Activated CD4-positive, alpha-beta T cell treated with anti-CD3 and anti-CD28 coated beads, Interleukin-2, amount 50 U/mL, for 24 hours (primary cell): ENCODE measurements around the gene FGF18.

Experiments
- DNase-seq, 2 donors: peaks; one replicate each; pipeline ENCODE4 v3.0.0-alpha.2; 2020; ENCODE audit warnings: low read depth in 1 of 2, low spot score in 1 of 2

The FGF18 gene

DNA sequence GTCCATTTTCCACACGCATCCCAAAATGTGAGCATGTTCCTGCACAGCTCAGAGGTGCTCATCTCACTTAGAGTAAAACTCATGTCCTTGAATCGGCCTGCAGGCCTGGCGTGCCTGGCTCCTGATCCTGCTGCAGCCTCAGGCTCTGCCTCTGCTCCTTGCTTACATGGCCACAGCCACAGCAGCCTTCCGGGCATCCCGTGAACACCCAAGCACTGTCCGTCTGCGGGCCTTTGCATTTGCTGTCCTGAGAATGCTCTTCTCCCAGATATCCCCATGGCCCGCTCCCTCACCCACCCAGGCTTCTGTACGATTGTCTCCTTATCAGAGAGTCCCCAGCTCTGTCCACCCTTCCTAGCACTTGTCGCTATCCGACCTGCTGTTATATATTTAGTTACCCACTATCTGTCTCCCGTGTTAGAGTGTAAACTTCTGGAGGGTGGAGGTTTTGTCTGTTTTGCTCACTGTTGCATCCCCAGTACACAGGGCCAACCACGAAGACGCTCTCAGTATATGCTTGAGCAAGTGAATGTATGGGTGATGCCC is 21.9 kb downstream of the FGF18 start:
- no peak for DNase-seq

DNA sequence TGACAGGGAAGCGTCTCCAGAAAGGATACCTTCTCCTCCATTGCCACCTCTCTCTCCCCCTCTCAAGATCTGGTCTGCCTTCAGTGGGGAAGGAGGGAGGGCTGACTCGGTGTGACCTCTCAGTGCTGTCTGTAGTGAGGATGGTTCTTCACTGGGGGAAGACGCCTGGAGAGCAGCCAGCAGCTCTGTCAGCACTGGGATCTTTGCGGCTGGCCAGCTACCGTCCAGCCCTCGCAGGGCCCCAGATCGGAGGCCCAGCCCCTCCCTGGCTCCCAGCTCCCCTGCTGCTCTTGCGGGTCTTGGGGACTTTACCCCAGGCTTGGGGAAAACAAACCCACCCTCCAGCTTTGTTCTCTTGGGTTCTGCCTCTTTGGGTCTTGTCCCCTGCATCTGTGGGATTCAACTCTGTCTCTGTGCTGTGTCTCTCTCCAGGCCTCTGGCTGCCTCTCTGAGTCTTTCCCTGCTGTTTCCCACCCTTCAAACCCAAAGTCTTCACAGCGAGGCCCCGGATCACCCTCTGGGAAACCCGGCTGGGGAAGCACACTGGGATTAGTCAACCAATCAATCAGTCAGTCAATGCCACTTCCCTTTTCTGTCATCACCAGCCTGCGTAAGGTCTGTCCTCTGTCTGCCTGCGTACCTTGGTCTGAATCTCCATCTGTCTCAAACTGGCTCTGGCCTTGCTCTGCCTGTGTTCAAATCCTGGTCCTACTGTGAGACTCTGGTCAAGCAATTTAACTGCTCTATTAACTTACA is 23.0 kb downstream of the FGF18 start:
- no peak for DNase-seq

DNA sequence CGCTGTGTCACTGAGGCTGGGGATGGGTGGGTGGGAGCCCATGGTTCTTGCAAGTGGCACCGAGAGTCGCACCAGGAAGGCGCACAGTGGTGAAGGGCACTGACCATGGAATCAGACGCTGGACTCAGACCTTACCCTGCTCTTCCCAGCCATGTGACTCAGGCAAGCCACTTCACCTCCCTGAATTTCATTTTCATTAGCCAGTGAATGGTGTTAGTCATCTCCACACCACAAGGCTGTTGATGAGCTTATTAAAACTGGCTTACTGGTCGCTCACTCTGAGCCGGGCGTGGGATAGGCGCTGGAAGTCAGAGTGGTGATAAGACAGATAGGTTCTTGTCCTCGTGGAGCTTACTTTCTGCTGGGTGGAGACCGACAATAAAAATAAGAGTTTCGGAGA is 25.1 kb downstream of the FGF18 start:
- DNase-seq, result no peak

DNA sequence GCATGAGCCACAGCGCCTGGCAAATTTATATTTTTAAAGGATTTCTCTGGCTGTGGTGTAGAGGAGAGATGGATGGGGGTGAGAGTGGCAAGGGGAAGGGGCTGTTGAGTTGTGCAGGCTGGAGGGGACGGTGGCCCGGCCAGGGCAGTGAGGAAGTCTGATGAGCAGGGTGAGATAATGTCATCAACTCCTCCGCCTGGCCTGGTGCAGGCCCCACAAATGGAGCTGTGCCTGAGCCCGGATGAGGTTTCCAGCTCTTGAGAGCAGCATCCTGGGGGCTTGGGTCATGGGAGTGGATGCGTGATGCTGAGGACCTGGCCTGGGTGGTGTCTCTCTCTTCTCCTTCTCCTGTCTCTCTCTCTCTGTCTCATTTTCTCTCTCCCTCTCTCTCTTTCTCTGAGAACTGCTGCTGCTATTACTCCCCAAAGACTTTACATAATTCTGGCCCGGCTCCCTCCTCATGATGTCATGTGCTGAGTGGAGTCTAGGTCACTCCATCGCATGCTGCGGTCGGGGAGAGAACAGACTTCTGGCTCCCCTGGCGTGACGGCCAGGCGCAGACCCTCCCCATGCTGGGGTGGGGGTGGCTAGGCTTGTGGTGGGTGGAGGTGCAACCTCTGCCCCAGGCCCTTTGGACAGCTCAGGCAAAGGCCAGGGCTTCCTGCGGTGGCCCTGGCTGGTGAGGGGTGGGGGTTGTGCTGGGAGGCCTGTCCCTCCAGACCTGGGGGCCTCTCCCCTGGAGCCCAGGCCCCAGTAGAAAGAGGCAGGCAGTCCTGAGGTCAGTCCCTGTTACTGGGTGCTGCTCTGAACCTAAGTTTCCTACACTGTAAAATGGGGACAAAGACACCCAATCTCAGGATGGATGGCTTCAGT is 26.4 kb downstream of the FGF18 start:
- DNase-seq, result no peak

DNA sequence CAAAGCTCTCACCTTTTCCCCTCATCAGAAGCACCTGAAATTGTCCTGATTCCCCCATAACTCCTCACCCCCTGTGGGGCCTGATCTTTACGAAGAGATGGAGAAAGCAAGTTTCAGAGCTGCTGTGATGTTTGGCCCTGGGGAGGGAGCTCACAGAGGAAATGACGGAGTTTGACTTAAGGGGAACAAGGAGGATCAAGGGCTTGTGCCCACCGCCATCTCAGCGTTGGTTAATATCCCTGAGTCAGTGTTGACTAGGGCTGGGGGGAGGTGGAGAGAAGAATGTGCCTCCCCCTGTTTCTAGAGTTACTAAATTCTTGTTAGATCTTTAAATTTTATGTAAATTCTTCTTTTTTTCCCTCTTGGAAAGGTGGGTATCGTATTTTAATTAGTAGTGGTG is 27.8 kb downstream of the FGF18 start:
- no peak for DNase-seq

DNA sequence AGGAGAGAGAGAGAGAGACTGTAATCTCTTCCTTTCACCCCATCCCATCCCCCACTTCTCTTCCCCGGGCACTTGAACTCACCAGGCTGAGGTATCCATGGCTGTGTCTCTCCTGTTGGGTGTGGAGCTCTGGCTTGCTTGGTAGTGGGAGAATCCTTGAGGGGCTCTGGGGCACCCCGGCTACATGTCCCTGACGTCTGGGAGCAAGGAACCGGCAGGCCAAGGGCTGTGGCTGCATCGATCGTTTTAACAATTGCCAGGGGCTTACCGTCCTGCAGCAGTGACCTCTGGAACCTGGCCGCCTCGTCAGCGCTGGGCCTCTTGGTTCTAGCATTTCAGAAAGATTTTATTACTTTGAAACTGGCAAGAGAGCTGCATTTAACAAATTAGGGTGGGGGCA is 30.0 kb downstream of the FGF18 start:
- no peak for DNase-seq

DNA sequence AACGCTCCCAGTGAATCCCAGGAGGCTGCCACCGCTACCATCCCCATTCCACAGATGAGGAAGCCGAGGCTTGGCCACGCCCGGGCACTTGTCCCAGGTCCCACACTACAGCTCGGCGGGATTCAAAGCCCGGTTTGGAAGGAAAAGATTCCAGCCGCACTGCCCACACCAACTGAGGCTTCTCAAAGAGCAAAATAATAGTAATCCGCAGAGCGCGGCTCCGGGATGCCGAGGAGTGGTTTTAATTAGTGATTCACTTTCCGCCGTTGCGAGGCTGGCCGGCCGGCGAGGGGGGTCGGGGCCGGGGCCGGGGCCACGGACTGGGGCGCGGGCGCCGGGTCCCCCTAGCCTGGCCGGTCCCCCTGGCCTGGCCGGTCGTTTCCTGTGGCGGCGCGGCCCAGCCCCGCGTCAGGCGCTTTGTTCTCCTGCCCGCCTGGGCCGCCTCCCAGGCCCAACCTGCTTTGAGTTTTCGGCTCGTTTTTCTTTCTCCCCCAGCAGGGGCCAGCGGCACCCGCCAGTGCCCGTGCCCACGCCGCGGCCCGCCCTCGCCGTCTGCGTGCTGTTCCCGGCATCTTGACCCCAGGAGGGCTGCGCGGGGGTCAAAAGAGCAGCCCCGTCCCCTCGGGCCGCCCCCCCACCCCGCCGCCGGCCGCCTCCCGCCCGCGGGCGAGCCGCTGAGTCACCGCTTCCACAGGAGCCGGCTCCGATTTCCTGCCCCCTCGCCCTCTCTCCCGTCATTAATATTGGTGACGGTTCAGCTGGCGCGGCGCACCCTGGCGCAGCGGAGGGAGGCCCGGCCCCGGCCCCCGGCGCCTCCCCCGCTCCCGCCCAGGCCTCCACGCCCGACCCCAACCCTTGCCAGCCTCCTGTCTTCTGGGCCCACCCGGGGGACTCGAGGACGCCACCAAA is 31.2 kb downstream of the FGF18 start:
- DNase-seq, result no peak

DNA sequence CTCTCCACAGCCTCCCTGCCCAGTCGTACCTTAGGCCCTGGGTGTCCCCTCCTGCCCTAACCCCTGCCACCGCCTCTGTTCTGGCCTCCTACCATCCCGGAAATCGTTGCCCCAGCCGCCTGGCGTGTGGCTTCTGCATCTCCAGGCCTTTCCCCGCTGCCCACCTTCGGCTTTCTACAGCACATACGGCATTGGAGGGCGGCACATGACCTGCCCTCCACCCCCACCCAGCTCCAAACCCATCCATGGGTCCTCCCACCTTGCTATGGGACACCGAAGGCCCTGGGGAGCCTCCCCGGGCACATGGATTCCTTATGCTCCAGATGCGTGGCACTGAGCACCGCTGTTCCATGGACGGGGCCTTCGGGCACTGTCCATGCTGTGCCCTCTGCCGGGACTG is 32.0 kb downstream of the FGF18 start:
- no peak for DNase-seq

DNA sequence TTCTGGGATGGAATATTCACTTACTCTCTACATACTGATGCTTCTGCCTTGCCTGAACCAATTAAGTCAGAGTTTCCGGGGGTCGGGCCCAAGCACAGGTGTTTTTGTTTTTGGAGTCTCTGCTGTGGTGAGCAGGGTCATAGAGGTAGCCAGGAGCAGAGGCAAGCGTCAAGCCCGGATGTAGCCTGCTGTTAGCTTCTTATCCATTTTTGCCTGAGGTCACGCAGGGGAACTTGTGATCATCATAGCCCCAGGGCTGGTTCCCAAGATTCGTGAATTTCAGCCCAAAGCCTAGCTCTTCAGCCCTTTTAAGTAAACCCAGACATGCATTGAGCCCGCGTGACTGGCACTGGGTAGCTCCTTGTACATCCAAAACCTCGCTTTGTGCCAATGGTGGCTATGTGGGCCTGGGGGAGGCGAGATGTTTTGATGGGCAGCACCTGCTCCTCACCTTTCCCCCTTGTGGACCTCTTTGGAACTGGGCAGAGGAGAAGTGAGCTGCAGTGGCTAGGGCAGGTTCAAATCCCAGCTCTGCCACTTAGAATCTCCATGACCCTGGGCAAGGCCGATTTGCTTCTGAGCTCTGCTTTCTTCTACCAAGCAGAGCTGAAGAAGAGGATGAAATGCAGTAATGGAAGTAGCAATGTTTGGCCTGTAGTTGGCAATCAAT is 33.7 kb downstream of the FGF18 start:
- no peak for DNase-seq

DNA sequence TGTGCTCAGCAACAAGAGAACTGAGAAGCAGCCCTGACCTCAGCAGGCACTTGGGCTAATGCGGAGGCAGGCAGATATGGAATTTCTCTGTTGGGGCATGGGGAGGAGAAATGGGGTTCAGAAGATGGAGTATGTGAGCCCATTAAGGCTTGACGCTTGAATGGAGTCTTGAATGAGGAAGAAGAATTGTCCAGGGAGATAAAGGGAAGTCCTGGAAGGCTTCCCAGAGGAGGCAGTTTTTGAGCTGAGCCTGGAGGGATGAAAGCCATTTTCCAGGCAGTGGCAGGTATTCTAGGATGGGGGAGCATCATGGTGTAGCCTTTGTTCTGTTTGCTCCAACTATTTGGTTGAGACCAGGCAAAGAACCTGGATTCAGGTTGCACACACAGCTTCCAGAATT is 34.5 kb downstream of the FGF18 start:
- no peak for DNase-seq

DNA sequence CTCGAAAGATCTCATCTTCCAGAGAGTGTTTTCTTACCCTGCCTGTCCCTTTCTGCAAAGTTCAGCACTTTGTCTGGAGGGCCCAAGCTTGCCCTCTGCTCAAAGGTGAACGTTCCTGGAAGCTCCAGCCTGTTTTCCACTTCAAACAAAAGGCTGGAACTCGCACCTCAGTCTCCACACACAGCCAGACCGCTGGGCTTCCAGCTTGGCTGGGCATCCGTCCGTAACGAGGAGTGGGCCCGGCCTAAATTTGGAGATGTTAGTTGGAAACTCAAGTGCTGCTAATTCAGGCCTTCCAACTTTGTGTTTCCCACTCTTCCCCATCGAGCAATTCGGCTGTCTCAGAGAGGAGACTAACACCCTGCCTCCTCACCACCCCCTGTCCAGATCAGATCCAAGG is 35.1 kb downstream of the FGF18 start:
- DNase-seq, result no peak

DNA sequence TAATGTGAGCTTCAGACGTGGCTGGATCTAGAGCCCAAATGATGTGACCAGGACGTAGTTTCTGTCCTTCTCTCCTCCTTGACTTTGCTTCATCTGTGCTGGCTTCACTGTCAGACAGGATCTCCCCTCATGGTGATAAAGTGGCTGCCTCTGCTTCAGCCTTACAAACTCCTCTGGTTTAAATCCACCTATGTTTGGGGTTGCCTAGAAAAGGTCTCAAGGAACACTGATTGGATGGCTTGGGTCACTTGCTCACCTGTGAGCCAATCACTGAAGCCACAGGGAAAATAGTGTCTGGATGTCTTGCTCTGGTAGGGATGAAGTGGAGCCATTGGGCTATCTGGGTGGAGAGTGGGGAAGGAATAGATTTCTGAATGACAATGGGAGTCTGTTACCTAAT is 36.1 kb downstream of the FGF18 start:
- DNase-seq, result no peak

DNA sequence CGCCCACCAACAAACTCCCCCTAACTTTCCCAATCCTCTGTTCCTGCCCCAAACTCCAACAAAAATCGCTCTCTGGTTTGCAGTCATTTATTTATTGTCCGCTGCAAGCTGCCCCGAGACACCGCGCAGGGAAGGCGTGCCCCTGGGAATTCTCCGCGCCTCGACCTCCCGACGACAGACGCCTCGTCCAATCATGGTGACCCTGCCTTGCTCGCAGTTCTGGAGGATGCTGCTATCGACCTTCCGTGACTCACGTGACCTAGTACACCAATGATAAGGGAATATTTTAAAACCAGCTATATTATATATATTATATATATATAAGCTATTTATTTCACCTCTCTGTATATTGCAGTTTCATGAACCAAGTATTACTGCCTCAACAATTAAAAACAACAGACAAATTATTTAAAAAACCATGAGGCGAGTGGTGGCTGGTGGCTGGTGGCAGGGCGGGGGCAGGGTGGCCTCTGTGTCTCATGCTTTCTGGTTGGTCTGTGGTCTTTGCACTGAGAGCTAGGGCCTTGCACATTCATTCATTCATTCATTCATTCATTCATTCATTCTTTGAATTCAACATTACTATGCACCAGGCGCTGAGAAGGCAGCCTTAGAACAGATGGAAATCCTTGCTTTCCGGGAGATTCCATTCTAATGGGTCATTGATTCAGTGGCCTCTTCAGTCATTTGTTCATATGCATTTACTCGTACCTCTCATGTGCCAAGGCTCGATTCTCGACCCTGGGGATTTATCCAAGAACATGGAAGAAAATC is 37.9 kb downstream of the FGF18 start:
- DNase-seq, result no peak

DNA sequence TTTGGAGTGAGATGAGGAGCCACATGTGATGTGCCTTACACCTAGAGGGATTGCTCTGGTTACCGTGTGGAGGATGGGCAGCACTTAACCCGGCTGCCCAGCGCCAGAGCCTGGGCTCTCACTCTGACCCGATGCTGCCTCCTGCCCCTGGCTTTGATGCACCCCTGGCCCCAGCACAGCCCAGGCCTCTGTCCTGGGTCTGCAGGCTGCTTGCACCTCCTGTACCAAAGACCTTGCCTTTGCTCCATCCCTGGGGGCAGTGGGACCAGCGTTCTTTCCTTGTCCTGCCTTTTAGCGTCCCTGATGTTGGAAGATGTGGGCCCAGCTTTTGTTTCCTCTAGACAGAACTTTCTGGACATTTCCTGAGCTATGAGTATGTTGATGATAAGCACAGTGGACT is 40.4 kb downstream of the FGF18 start:
- DNase-seq, result no peak

DNA sequence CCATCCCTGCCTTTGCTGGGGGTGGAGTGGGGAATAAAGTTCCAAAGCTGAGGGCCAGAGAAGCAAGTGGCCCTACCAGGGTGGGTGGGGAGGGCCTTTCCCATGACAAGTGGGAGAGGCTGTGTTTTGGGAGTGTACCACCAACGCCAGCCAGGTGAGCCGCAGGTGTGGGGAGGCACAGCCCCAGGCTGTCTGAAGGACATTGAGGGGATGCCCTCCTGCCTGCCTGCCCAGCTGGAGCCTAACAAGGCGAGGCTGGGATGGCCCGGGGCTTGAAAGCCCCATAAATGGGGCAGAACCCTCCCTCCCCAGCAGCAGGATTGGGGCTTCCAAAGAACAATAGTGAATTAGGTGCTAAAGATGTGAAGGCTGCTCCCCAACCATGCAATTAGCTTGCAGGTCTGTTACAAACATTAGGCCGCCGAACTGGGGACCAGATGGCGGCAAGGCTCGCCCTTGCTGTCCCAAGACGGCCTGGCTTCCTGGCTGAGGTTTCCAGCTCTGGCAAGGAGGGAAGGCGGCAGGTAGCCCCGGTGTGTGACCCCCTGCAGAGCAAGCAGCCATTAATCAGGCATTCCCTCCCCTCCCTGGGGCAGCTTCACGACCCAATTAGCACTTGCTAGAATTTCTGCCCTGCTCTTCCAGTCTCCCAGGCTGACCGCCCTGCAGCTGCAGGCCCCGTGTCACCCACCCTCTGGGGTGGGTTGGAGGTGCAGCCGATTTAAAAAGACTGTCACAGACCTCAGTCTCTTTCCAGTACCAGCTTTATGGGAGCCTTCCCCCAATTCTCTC is 42.9 kb downstream of the FGF18 start:
- no peak for DNase-seq

DNA sequence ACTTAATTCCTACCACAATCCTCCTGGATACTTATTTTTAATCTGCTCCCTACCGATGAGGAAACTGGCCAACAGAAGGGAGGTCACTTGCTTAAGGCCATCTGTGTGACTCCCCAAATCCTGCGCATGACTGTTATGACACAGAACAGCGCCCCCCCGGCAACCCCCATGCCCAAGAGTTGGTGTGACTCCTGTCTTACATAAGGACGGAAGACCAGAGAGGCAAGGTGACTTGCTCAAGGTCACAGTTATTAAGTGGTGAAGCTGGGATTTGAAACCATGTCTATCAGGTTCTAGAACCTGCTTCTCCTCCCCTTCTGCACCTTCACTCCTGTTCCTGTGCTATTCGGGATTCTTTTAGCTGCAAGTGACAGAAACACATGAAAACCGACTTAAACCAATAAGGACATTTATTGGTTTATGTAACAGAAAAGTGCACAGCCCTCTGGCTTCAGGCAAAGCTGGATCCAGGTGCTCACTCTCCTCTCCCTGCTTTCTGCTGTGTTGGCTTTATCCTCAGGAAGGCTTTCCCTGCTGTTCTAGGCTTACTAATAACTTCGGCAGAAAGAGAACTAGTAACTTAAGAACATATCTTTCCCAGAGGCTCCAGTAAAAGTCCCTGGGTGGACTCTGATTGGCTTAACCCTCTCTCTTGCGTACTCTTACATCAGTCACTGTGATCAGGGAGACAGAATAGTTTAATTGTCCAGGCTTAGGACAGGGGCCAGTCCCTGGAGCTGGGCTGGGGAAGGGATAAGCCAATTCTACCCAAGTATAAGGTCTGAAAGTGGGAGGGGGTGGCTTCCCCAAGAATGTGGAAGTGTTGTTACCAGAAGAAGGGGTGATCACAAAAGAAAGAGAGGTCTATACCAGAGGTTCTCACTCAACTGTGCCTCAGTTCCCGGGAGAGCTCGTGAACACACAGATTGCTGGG is 43.7 kb downstream of the FGF18 start:
- DNase-seq, result no peak

DNA sequence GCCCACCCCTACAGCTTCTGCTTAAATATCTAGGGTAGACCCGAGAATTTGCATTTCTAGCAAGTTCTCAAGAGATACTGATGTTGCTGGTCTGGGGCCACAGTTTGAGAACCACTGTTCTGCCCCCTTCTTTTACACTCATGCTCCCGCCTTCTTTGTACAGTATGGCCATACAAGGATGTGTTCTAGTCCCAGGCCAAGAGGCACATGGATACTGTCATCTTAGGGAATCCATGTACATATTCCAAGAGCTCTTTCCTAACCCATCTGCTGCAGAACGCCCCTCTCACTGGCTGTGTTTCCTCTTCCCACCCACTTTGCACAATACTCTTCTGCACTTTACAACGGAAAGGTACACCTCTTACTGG is 44.4 kb downstream of the FGF18 start:
- no peak for DNase-seq

DNA sequence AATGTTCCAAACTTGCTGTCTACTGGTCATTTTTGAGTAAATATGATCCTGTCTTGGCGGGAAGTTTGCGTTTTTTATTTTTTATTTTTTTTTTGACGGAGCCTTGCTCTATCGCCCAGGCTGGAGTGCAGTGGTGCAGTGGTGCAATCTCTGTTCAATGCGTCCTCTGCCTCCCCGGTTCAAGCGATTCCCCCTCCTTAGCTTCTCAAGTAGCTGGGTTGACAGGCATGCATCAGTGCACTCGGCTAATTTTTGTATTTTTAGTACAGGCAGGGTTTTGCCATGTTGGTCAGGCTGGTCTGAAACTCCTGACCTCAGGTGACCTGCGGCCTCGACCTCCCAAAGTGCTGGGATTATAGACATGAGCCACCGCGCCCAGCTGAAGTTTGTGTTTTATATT is 45.4 kb downstream of the FGF18 start:
- DNase-seq, result no peak
